Adipocyte (in vitro differentiated cells): ENCODE results near the gene NACC1.

ENCODE experiments used
- DNase-seq: peaks from one replicate; pipeline ENCODE4 v3.0.0-alpha.2; 2015; ENCODE audit warnings: low read depth
- H3K27me3 ChIP-seq: replicated peaks from 2 replicates; pipeline ENCODE4 v1.7.0; 2013; ENCODE audit warnings: mild to moderate bottlenecking, low read length, moderate library complexity; ENCODE audit not compliant: control insufficient read depth, insufficient read depth
- H3K36me3 ChIP-seq: 2 replicates; pipeline ENCODE4 v1.7.0; 2013; ENCODE audit warnings: low read length, mild to moderate bottlenecking, moderate library complexity; ENCODE audit not compliant: control insufficient read depth, insufficient read depth, severe bottlenecking
- H3K4me1 ChIP-seq: 2 replicates; pipeline ENCODE4 v1.7.0; 2013; ENCODE audit warnings: mild to moderate bottlenecking, low read length, moderate library complexity; ENCODE audit not compliant: control insufficient read depth, insufficient read depth
- H3K4me3 ChIP-seq: 2 replicates; pipeline ENCODE4 v1.7.0; 2013; ENCODE audit warnings: mild to moderate bottlenecking, low read length, moderate library complexity
- H3K9ac ChIP-seq: 2 replicates; pipeline ENCODE4 v1.7.0; 2013; ENCODE audit warnings: mild to moderate bottlenecking, low read length, moderate library complexity
- H3K9me3 ChIP-seq: 2 replicates; pipeline ENCODE4 v1.7.0; 2013; ENCODE audit warnings: mild to moderate bottlenecking, low read length, moderate library complexity; ENCODE audit not compliant: control insufficient read depth

The NACC1 gene

DNA sequence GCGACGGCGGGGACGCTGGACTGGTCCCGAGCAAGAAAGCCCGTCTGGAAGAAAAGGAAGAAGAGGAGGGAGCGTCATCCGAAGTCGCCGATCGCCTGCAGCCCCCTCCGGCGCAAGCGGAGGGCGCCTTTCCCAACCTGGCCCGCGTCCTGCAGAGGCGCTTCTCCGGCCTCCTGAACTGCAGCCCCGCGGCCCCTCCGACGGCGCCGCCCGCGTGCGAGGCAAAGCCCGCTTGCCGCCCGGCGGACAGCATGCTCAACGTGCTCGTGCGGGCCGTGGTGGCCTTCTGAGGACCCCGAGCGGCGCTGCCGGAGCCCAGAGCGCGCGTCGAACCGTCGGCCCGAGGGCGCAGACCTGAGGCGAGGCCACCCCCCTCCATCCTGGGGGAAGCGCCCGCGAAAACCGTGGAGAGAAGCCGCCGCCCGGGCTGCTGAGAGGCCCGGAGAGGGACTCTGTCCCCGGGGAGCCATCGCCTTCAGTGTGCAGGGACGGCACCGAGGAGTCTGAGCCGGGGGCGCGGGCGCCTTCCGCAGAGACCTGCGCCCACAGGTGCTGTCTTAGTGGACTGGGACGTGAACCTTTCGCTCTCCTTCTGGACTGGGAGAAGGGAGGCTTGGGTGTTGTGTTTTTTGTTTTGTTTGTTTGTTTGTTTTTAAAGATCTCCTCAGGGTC, 35.6 kb downstream of the NACC1 start:
- Histone ChIP-seq H3K4me3 (peak overlapping the region; percentile 88), H3K27me3 (no peaks in the 10 kb centered on the region), H3K9ac (peak overlapping the region; percentile 95), H3K36me3 (no peaks in the 10 kb centered on the region), H3K4me1 (peaks cover 27% of the 10 kb centered on the region), H3K9me3 (no peaks in the 10 kb centered on the region)
- peak; percentile 47 for DNase-seq

DNA sequence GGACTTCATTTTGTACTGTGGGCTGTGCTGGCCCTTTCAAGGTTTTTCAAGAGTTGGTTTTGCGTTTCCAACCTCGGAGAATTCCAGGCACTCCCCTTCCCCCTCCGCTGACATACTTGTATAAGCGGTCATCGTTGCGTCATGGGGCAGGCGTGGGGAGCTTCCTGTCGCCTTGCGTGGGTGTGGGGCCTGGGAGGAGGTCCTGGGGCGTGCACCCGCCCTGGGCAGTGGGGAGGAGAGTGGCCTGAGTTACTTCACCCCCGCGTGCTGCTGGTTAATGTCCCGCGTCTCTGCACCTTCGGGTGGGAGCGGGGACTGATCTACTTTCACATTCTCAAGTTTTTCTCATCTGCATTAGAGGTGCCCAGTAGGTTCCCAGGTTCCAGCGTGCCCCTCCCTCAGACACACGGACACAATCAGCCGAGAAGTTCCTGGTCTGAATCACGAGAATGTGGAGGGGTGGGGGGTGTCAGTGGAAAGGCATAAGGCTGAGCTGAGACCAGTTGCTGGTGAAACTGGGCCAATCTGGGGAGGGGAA, 36.2 kb downstream of the NACC1 start:
- no peaks in the 10 kb centered on the region for H3K9me3 ChIP-seq
- peak overlapping the region; percentile 88 for H3K4me3 ChIP-seq
- peaks cover 22% of the 10 kb centered on the region for H3K4me1 ChIP-seq
- H3K36me3 ChIP-seq: no peaks in the 10 kb centered on the region
- peak; percentile 97 for DNase-seq
- peak overlapping the region; percentile 95 for H3K9ac ChIP-seq
- H3K27me3 ChIP-seq: no peaks in the 10 kb centered on the region

DNA sequence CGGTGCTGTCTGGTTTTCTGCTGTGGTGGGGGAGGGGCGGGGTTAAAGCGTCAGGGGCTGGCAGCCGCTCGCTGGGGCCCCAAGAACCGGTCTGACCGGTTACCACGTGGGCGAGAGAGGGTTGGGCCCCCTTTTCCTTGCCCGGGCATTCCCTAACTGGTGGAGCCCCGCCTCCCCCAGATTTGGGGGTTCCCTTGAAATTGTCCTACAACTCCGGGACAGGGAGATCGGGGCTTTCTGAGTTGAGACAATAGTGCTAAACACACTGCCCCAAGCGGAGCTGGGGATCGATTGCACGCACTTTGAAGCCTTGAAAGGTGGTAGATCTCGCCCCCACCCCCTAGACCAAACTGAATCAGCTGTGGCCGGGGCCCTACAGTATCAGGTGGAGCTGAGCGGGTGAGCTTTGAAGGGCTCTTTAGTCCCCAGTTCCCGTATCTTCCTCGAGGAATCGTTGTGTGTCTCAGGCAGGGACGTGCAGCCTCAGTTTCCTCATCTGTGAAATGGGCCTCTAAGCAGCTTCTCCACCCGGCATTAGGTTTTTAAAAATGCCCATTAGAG, 36.9 kb downstream of the NACC1 start:
- DNase-seq: peak; percentile 74
- no peaks in the 10 kb centered on the region for H3K36me3 ChIP-seq
- peak overlapping the region; percentile 88 for H3K4me3 ChIP-seq
- H3K4me1 ChIP-seq: peaks cover 20% of the 10 kb centered on the region
- H3K9ac ChIP-seq: peak overlapping the region; percentile 95
- no peaks in the 10 kb centered on the region for H3K9me3 ChIP-seq
- no peaks in the 10 kb centered on the region for H3K27me3 ChIP-seq

DNA sequence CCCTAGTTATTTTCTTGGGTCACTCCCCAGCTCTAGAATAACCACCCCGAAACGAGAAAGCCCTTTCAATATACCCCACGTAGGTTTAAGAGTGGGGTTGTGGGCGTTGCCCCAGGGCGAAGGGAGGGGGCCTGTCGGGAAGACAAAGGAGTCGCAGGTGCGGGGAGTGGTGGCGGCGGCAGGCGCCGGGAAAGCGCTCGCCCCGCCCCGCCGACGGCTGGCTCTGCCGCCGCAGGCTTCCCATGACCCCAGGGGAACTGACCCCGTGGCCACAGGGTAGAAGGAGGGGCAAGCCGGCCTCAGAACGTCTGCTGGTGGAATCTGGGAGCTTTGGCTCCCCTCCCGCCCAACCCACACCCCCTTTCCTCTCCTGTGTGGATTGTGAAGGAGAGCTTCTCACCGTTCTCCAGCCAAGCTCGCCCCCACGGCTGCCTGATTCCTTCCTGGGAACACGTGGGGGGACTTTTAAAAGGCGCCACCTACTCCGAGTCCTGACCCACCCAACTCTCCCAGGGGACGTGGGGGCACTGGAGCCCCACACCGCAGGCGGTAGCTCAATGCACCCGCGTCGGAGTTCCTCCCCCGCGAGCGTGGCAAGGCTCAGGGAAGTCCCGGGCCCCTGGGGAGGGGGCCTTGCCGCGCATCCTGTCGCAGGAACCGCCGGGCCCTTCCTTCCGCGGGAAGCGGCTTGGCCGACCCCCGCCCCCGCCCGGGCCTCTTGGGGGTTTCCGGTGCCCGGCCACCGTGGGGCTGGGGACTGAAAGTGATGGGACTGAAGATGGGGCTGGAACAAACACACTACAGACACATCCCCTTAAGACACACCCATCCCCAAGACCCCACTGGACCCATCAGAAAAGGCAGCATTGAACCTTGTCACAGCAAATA, 37.7 kb downstream of the NACC1 start:
- Histone ChIP-seq H3K9ac (peak overlapping the region; percentile 95), H3K4me1 (peaks cover 25% of the 10 kb centered on the region), H3K9me3 (no peaks in the 10 kb centered on the region), H3K27me3 (no peaks in the 10 kb centered on the region), H3K36me3 (no peaks in the 10 kb centered on the region), H3K4me3 (peak overlapping the region; percentile 88)
- DNase-seq: peak; percentile 80

DNA sequence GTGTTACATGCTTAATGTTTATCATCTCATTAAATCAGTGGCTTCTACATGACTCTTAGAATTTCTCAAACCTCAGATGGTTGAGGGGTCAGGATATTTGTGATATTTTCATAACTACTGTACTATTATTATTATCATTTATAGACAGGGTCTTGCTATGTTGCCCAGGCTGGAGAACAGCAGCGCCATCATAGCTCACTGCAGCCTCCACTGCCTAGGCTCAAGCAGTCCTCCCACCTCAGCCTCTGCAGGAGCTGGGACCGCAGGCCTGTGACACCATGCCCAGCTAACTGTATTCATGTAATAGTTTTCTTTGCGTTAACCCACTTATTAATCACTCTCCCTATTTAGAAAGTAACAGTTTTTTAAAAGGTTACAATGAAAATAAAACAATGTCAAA, 41.6 kb downstream of the NACC1 start:
- H3K4me1 ChIP-seq: peaks cover 41% of the 10 kb centered on the region
- no peak overlapping the region for H3K4me3 ChIP-seq
- no peak for DNase-seq
- H3K9me3 ChIP-seq: no peaks in the 10 kb centered on the region
- H3K36me3 ChIP-seq: no peaks in the 10 kb centered on the region
- H3K27me3 ChIP-seq: no peaks in the 10 kb centered on the region
- H3K9ac ChIP-seq: no peak overlapping the region

DNA sequence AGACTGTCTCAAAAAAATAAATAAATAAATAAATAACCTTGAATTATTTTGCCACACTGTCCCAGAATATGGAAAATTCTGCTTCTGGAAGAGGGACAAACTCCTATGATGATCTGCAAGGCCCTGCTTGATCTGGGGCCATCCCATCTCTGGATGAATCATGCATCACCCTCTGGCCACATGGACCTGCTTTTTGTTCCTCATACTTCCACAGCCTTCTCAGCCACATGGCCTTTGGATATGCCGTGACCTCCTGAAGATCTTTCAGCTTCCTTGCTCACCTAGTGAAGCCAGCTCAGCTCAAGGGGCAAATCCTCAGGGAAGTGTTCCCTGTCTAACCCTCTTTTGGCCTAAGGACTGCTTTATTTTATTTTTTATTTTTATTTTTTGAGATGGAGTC, 42.5 kb downstream of the NACC1 start:
- Histone ChIP-seq H3K36me3 (no peaks in the 10 kb centered on the region), H3K4me1 (peaks cover 43% of the 10 kb centered on the region), H3K4me3 (no peak overlapping the region), H3K27me3 (no peaks in the 10 kb centered on the region), H3K9me3 (no peaks in the 10 kb centered on the region), H3K9ac (no peak overlapping the region)
- peak; percentile 45 for DNase-seq

DNA sequence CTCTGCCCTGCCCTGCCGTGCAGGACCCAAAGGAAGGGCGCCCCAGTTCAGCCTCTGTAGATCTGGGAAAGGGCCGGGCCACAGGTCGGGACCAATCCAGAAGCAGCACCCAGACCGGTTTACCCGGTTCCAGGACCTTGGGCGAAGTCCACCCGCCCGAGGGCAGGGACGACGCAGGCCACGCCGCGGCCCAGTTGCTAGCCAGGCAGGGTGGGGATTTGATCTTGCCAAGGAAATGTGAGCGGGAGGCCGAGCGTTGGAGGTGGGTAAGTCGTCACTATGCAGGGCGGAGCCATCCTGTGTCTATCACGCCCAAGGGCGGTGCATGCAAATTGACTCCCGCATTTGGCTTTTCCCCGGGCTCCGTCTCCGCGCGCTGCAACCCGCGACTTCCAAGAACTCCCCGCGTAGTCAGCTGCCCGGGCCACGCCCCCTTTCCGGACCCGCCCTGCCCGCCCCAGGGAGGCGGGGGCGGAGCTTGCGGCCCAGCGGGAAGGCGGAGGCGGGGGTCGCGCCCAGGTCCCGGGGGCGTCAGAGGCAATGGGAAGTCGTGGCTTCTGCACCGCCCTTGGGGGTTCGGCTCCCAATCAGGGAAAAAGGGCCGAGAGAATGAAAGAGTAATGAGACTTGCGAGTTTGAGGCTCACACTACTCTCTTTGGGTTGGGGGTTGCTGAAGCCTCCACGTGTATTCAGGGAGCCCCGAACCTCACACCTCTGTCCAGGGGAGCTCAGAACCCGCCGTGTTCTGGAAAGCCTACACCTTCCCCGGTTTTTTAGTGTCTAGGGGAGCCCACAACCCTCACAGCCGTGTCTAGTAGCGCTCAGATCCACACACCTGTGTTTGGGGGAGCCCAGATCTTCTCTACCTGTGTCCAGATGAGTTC, 44.9 kb downstream of the NACC1 start:
- peak overlapping the region; percentile 77 for H3K4me3 ChIP-seq
- no peaks in the 10 kb centered on the region for H3K36me3 ChIP-seq
- H3K4me1 ChIP-seq: peaks cover 47% of the 10 kb centered on the region
- peak overlapping the region; percentile 89 for H3K9ac ChIP-seq
- DNase-seq: peak; percentile 99
- H3K27me3 ChIP-seq: no peaks in the 10 kb centered on the region
- no peaks in the 10 kb centered on the region for H3K9me3 ChIP-seq

DNA sequence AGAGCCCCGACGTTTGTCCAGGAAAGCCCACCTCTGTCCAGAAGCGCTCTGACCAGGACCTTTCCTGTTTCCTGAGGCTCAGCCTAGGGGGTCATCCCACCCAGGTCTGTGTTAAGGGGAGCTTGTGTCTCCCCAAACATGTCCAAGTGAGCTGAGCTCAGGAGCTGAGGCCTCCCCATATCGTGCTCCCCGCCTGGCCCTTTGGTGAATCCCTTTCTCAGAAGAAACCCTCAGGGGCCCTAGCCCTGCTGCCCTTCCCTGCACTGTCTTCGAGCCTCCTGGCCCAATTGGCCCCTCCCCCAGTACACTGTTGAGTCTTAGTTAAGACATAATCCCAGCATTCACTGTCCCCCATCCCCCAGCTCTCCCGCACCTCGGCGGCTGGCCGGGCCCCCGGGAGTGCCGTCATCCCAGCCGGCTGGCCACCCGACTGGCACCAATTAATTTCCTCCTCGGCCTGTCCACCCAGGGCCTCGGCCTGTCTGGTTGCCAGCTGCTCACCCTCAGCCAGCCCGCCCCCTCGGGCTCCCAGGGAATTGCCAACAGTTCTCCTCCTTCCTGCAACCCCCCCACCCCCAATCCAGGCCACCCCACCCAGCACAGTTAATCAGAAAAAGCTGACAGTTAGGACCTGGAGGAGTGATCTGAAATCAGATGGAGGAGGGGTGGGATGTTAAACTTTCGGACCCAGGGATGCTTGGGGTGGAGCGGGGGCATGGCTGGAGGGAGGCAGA, 45.7 kb downstream of the NACC1 start:
- peaks cover 52% of the 10 kb centered on the region for H3K4me1 ChIP-seq
- peak overlapping the region; percentile 77 for H3K4me3 ChIP-seq
- DNase-seq: peak; percentile 84

DNA sequence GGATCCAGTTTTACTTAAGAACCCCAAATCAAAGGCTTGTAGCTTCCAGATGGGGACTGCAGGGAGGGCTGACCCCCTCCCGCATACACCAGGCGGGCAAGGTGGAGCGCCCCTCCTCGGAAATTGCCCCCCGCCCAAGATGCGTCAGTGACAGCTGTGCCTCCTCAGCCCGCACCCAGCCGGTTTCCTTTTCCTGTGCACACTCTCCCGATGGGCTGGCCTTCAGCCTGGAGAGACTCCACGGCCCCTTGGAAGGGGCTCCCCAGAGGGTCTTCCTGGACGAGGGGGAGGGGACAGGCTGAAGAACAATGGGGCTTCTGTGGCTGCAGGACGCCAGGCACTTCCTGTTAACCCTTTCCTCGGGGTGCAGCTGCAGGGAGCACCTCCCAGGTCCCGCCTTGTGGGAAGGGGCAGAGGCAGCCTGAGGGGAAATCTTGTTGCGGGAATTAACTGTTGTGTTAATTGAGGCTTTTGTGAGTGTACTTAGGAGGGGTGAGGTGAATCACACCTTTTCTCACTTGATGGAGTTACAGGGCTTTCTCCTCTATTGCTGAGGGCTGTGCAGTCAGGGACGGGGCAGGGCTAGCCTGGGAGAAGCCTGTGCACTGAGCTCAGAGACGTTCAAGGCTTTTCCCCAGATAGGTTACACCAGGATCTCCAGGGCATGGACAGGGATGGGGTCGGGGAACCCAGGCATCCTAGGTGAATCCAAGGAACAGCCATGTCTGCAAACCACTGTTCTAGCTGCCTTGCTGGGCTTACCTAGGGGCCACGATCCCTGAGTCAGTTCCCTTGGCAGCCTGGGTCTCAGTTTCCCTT, 46.5 kb downstream of the NACC1 start:
- no peaks in the 10 kb centered on the region for H3K9me3 ChIP-seq
- H3K9ac ChIP-seq: peak overlapping the region; percentile 89
- no peaks in the 10 kb centered on the region for H3K36me3 ChIP-seq
- peak overlapping the region; percentile 64 for H3K4me3 ChIP-seq
- no peaks in the 10 kb centered on the region for H3K27me3 ChIP-seq
- peaks cover 56% of the 10 kb centered on the region for H3K4me1 ChIP-seq
- DNase-seq: peak; percentile 48

More for the DNA sequence above, 45.7 kb downstream of the NACC1 start:
- H3K9ac ChIP-seq: peak overlapping the region; percentile 89
- no peaks in the 10 kb centered on the region for H3K36me3 ChIP-seq
- H3K27me3 ChIP-seq: no peaks in the 10 kb centered on the region
- no peaks in the 10 kb centered on the region for H3K9me3 ChIP-seq
